ENCODE measurements around the gene MISP. TPM values are rescaled to one million over a fixed set of nuclear protein-coding genes. Genes with fewer than 3 reads are reported as not detected.

The MISP gene
- total and polyA plus RNA-seq, 4 donors, result 14.9 to 23.7 (median 22.1) TPM

DNA sequence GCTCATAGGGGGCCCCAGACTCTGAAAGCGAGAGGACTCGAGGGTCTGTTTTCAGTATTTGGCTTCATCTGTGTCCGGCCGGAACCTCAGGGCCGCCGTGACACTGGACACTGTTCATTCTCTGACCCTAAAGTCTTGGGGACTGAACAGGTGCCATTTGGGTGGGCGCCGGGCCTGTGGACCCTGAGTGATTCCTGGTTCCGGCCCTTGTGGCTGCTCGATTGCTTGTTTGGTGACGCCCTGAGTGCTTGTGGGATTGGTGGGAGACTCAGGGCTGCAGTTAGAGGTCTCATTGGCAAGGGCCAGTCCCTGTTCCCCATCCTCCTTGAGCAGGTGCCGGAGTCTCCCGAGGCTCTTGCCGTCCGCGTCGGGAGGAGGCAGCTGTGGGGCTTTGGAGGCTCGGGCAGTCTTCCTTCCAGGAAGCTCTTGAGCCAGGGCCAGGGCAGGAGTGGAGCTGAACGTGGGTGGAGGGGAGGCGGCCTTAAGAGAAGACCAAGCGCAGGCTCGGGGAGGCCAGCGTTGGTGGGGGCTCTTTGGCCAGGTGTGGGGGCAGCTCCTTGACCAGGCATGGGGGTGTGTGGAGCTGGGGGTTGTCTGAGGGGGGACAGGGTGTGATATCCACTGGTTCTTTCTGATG is 51.1 kb downstream of the MISP start:
- no peak overlapping the region for H3K9ac ChIP-seq (ENCODE audit: insufficient read depth in 1 of 2, low read length in 2 of 2)
- 36 to 65% methylated on average over 22 to 23 of the region's 23 CpGs for WGBS, 2 donors
- ATAC-seq (ENCODE audit: insufficient read depth, low FRiP score), result peak; percentile 17
- peak overlapping the region in 1 of 2 donors; percentile 78 for H3K27ac ChIP-seq (ENCODE audit: low read depth in 1 of 2, low read length in 1 of 2)
- H3K27me3 ChIP-seq (ENCODE audit: control insufficient read depth in 3 of 3, insufficient read depth in 3 of 3, low read length in 2 of 3), result no peaks in the 10 kb centered on the region
- TF ChIP-seq, protein P1, sequence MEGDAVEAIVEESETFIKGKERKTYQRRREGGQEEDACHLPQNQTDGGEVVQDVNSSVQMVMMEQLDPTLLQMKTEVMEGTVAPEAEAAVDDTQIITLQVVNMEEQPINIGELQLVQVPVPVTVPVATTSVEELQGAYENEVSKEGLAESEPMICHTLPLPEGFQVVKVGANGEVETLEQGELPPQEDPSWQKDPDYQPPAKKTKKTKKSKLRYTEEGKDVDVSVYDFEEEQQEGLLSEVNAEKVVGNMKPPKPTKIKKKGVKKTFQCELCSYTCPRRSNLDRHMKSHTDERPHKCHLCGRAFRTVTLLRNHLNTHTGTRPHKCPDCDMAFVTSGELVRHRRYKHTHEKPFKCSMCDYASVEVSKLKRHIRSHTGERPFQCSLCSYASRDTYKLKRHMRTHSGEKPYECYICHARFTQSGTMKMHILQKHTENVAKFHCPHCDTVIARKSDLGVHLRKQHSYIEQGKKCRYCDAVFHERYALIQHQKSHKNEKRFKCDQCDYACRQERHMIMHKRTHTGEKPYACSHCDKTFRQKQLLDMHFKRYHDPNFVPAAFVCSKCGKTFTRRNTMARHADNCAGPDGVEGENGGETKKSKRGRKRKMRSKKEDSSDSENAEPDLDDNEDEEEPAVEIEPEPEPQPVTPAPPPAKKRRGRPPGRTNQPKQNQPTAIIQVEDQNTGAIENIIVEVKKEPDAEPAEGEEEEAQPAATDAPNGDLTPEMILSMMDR (IDR thresholded peaks at IDR 0.05; ENCODE audit: control extremely low read depth, extremely low read depth), result no peak
- no peaks in the 10 kb centered on the region for H3K9me3 ChIP-seq (ENCODE audit: control insufficient read depth in 4 of 4, insufficient read depth in 3 of 4, low read length in 3 of 4)
- DNase-seq, result no peak
- peaks cover 12 to 39% (median 31%) of the 10 kb centered on the region in 5 donors for H3K4me1 ChIP-seq (ENCODE audit: control insufficient read depth in 5 of 5, insufficient read depth in 5 of 5, low read length in 5 of 5)
- H3K36me3 ChIP-seq (ENCODE audit: control insufficient read depth in 4 of 4, insufficient read depth in 4 of 4, low read length in 4 of 4), result peaks cover 20 to 57% (median 40%) of the 10 kb centered on the region in 4 donors
- H3K4me3 ChIP-seq, result no peak overlapping the region

DNA sequence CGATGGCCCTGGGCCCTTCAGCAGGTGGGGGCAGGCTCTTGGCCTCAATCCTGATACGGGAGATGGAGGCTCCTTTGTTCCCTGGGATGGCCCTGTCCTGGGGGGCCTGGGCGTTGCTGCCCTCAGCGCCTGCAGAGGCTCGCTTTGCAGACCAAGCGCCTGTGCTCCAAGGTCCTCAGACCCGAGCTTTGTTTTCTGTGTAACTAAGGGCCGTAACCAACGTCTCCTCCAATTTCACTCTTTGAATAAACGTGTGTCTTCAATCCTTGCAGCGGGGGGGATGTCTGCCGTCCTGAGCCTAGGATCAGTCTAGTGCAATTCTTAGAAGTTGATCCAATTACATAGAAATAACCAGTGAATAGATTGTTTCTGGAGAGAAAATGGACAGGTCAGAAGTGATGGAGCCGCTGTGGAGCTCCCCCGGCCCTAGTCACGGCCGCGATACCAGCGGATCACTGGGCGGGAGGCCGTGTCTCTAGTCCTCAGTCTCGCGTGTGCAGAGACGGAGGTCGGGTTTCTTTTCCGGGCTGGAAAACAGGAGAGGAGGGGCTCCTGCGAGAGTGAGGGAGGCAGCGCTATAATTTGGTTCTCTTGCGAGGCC is 51.7 kb downstream of the MISP start:
- 52 to 74% methylated on average over 28 of the region's 28 CpGs for WGBS, 2 donors
- Histone ChIP-seq H3K27me3 (ENCODE audit: control insufficient read depth in 3 of 3, insufficient read depth in 3 of 3, low read length in 2 of 3) (no peaks in the 10 kb centered on the region), H3K9ac (ENCODE audit: insufficient read depth in 1 of 2, low read length in 2 of 2) (no peak overlapping the region), H3K4me1 (ENCODE audit: control insufficient read depth in 5 of 5, insufficient read depth in 5 of 5, low read length in 5 of 5) (peaks cover 12 to 39% (median 31%) of the 10 kb centered on the region in 5 donors), H3K9me3 (ENCODE audit: control insufficient read depth in 4 of 4, insufficient read depth in 3 of 4, low read length in 3 of 4) (no peaks in the 10 kb centered on the region), H3K27ac (ENCODE audit: low read depth in 1 of 2, low read length in 1 of 2) (peak overlapping the region in 1 of 2 donors; percentile 78), H3K4me3 (no peak overlapping the region), H3K36me3 (ENCODE audit: control insufficient read depth in 4 of 4, insufficient read depth in 4 of 4, low read length in 4 of 4) (peaks cover 24 to 63% (median 44%) of the 10 kb centered on the region in 4 donors)
- ATAC-seq (ENCODE audit: insufficient read depth, low FRiP score) (no peak), DNase-seq (no peak)
- TF ChIP-seq, protein P1 (IDR thresholded peaks at IDR 0.05; ENCODE audit: control extremely low read depth, extremely low read depth), result no peak

DNA sequence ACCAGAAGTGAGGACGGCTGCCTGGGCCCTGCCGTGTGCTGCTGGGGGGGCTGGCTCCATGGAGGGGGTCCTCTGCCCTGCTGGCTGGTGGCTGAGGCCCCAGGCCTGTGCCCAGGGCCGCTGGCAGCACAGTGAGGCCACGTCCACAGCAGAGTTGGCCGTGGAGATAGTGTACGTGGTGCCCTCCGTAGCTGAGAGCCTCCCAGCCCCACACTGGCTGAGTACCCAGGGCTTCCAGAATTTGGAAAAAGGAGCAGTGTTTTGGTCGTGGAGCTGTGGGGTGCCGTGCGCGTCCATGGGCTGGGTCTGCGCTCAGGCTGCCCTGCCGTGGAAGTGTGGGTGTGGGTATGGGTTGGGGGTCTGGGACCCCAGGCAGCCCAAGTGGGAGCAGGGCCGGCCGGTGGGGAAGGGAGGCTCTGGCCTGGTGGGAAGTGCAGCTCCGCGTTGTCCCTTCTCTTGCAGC is 52.2 kb downstream of the MISP start:
- Histone ChIP-seq H3K27ac (ENCODE audit: low read depth in 1 of 2, low read length in 1 of 2) (no peak overlapping the region), H3K27me3 (ENCODE audit: control insufficient read depth in 3 of 3, insufficient read depth in 3 of 3, low read length in 2 of 3) (no peaks in the 10 kb centered on the region), H3K36me3 (ENCODE audit: control insufficient read depth in 4 of 4, insufficient read depth in 4 of 4, low read length in 4 of 4) (peaks cover 28 to 68% (median 49%) of the 10 kb centered on the region in 4 donors), H3K4me1 (ENCODE audit: control insufficient read depth in 5 of 5, insufficient read depth in 5 of 5, low read length in 5 of 5) (peaks cover 12 to 39% (median 31%) of the 10 kb centered on the region in 5 donors), H3K9ac (ENCODE audit: insufficient read depth in 1 of 2, low read length in 2 of 2) (no peak overlapping the region), H3K4me3 (no peak overlapping the region), H3K9me3 (ENCODE audit: control insufficient read depth in 4 of 4, insufficient read depth in 3 of 4, low read length in 3 of 4) (no peaks in the 10 kb centered on the region)
- TF ChIP-seq, protein P1 (IDR thresholded peaks at IDR 0.05; ENCODE audit: control extremely low read depth, extremely low read depth), result no peak
- DNase-seq, result no peak
- WGBS, 2 donors, result 83 to 89% methylated on average over 16 to 17 of the region's 17 CpGs
- ATAC-seq (ENCODE audit: insufficient read depth, low FRiP score), result no peak
